H1 (cell line): ENCODE measurements around the gene ADAM21. TPM values are rescaled to one million over a fixed set of nuclear protein-coding genes. Genes with fewer than 3 reads are reported as not detected.

Experiments used
- CTCF ChIA-PET: fragments of 300-600 bp; sonication (Branson Sonifier 250); formaldehyde crosslinking; loops from one replicate; lab custom pipeline; 2021; ENCODE audit not compliant: partially characterized antibody; lab: Charles Lee
- POLR2A ChIA-PET: fragments of 300-600 bp; sonication (Branson Sonifier 250); formaldehyde crosslinking; loops from one replicate; lab custom pipeline; 2021; ENCODE audit warnings: inconsistent platforms; ENCODE audit not compliant: partially characterized antibody; lab: Charles Lee
- DNase-seq, 2 experiments: peaks; one replicate each; pipeline versions ENCODE4 v3.0.0 to v3.0.0-alpha.2; 2010 to 2022; ENCODE audit warnings: low spot score in 2 of 2, low read depth in 1 of 2, mixed read lengths in 1 of 2
- FAIRE-seq: peaks from 2 replicates; lab custom pipeline; 2011; peaks lifted over from hg19 to GRCh38; lab: Jason Lieb, UNC
- H2AFZ ChIP-seq: 2 replicates; pipeline ENCODE4 v1.8.1; 2012; ENCODE audit warnings: low read length, inconsistent platforms
- H2AK5ac ChIP-seq: 2 replicates; pipeline ENCODE4 v1.6.1; 2013; ENCODE audit warnings: low read depth, low read length
- H2BK120ac ChIP-seq: replicated peaks from 2 replicates; pipeline ENCODE3; 2013; ENCODE audit warnings: low read depth, low read length, inconsistent platforms
- H2BK12ac ChIP-seq: 2 replicates; pipeline ENCODE4 v1.6.1; 2013; ENCODE audit warnings: low read depth, low read length
- H2BK15ac ChIP-seq: 2 replicates; pipeline ENCODE4 v1.6.1; 2013; ENCODE audit warnings: low read length
- H2BK20ac ChIP-seq: 2 replicates; pipeline ENCODE4 v1.6.1; 2013; ENCODE audit warnings: low read length
- H2BK5ac ChIP-seq: 2 replicates; pipeline ENCODE4 v1.6.1; 2013; ENCODE audit warnings: low read depth, low read length
- H3K14ac ChIP-seq: 2 replicates; pipeline ENCODE4 v1.6.1; 2013; ENCODE audit warnings: inconsistent platforms; ENCODE audit not compliant: insufficient read length
- H3K18ac ChIP-seq: 2 replicates; pipeline ENCODE4 v1.6.1; 2013; ENCODE audit warnings: low read length; ENCODE audit errors: extremely low read depth
- H3K23ac ChIP-seq: 2 replicates; pipeline ENCODE4 v1.6.1; 2013; ENCODE audit warnings: inconsistent platforms; ENCODE audit not compliant: insufficient read length
- H3K23me2 ChIP-seq: 2 replicates; pipeline ENCODE4 v1.6.1; 2013; ENCODE audit warnings: low read depth, low read length
- H3K27ac ChIP-seq: 2 replicates; pipeline ENCODE4 v1.6.1; 2011; ENCODE audit warnings: low read depth, low read length, inconsistent platforms
- H3K27me3 ChIP-seq, 4 experiments: replicated peaks in 1 of 4; 1 replicate in 1 of 4; 2 replicates in 3 of 4; pipeline versions ENCODE4 v1.6.1 to v1.8.1; 2011 to 2013; ENCODE audit warnings: low read length in 3 of 4, mild to moderate bottlenecking in 3 of 4, inconsistent platforms in 2 of 4, mixed read lengths in 2 of 4, moderate library complexity in 1 of 4; ENCODE audit not compliant: control insufficient read depth in 3 of 4, insufficient read depth in 3 of 4; ENCODE audit errors: extremely low read depth in 1 of 4
- H3K36me3 ChIP-seq, 4 experiments: 2 replicates each; pipeline versions ENCODE4 v1.6.1 to v1.8.1; 2011 to 2013; ENCODE audit warnings: mild to moderate bottlenecking in 4 of 4, low read length in 3 of 4, moderate library complexity in 2 of 4, control low read depth in 1 of 4, inconsistent platforms in 1 of 4; ENCODE audit not compliant: insufficient read depth in 4 of 4, control insufficient read depth in 2 of 4
- H3K4ac ChIP-seq: replicated peaks from 2 replicates; pipeline ENCODE3; 2013; ENCODE audit warnings: low read length, low read depth, mixed read lengths, inconsistent platforms; ENCODE audit not compliant: insufficient read length
- H3K4me1 ChIP-seq, 4 experiments: replicated peaks in 1 of 4; 1 replicate in 1 of 4; 2 replicates in 3 of 4; pipeline versions ENCODE4 v1.6.1 to v1.8.1; 2011 to 2013; ENCODE audit warnings: low read length in 3 of 4, inconsistent platforms in 2 of 4, mixed read lengths in 1 of 4; ENCODE audit not compliant: insufficient read depth in 4 of 4, control insufficient read depth in 3 of 4
- H3K4me2 ChIP-seq, 2 experiments: 2 replicates each; pipeline versions ENCODE4 v1.6.1 to v1.8.1; 2011 to 2013; ENCODE audit warnings: low read depth in 2 of 2, low read length in 2 of 2, control low read depth in 1 of 2, inconsistent platforms in 1 of 2, mild to moderate bottlenecking in 1 of 2; ENCODE audit not compliant: insufficient read depth in 1 of 2
- H3K4me3 ChIP-seq, 4 experiments: fragments of 200-600, 300-600 bp in 1 of 4; sonication (generic), shearing (Covaris generic), sonication (Bioruptor Twin) in 1 of 4; 2 replicates each; pipeline versions ENCODE4 v1.5.1 to v1.8.1; 2011 to 2016; ENCODE audit warnings: low read length in 4 of 4, low read depth in 3 of 4, control low read depth in 2 of 4, inconsistent platforms in 2 of 4, mild to moderate bottlenecking in 2 of 4, mixed read lengths in 1 of 4, moderate library complexity in 1 of 4; ENCODE audit not compliant: insufficient read depth in 2 of 4; ENCODE audit errors: extremely low read depth in 1 of 4
- H3K56ac ChIP-seq: replicated peaks from 2 replicates; pipeline ENCODE3; 2013; ENCODE audit warnings: low read depth, mild to moderate bottlenecking, mixed read lengths, low read length, inconsistent platforms; ENCODE audit not compliant: insufficient read length
- H3K79me1 ChIP-seq: 2 replicates; pipeline ENCODE4 v1.6.1; 2013; ENCODE audit warnings: low read depth, low read length, control low read depth
- H3K79me2 ChIP-seq, 2 experiments: 2 replicates each; pipeline versions ENCODE4 v1.6.1 to v1.8.1; 2012 to 2013; ENCODE audit warnings: low read length in 2 of 2, mild to moderate bottlenecking in 2 of 2, inconsistent platforms in 1 of 2; ENCODE audit not compliant: insufficient read depth in 2 of 2, control insufficient read depth in 1 of 2
- H3K9ac ChIP-seq, 4 experiments: replicated peaks in 1 of 4; 1 replicate in 1 of 4; 2 replicates in 3 of 4; pipeline versions ENCODE4 v1.6.1 to v1.8.1; 2011 to 2013; ENCODE audit warnings: low read depth in 3 of 4, low read length in 3 of 4, control low read depth in 2 of 4, mild to moderate bottlenecking in 2 of 4, moderate library complexity in 2 of 4, inconsistent platforms in 1 of 4; ENCODE audit errors: extremely low read depth in 1 of 4
- H3K9me3 ChIP-seq, 2 experiments: 2 replicates each; pipeline versions ENCODE4 v1.6.1 to v1.8.1; 2012 to 2013; ENCODE audit warnings: mild to moderate bottlenecking in 2 of 2, moderate library complexity in 2 of 2, control low read depth in 1 of 2, inconsistent platforms in 1 of 2, low read depth in 1 of 2, low read length in 1 of 2, mixed read lengths in 1 of 2; ENCODE audit not compliant: insufficient read depth in 2 of 2
- H4K20me1 ChIP-seq, 2 experiments: replicated peaks in 1 of 2; 2 replicates each; pipeline versions ENCODE3 to v1.8.1; 2011 to 2013; ENCODE audit warnings: inconsistent platforms in 2 of 2, low read length in 2 of 2, mild to moderate bottlenecking in 1 of 2; ENCODE audit not compliant: insufficient read depth in 2 of 2, control insufficient read depth in 1 of 2
- H4K5ac ChIP-seq: 2 replicates; pipeline ENCODE4 v1.6.1; 2013; ENCODE audit warnings: low read length, low read depth, mixed read lengths, inconsistent platforms; ENCODE audit not compliant: insufficient read length
- H4K8ac ChIP-seq: 2 replicates; pipeline ENCODE4 v1.8.0; 2013; ENCODE audit warnings: mild to moderate bottlenecking, moderate library complexity, low read length, inconsistent platforms; ENCODE audit not compliant: insufficient read depth; ENCODE audit errors: extremely low read depth
- H4K91ac ChIP-seq: replicated peaks from 2 replicates; pipeline ENCODE3; 2013; ENCODE audit warnings: low read length, mixed read lengths, inconsistent platforms; ENCODE audit not compliant: insufficient read length
- CHD2 ChIP-seq: IDR thresholded peaks from 2 replicates; pipeline ENCODE4 v1.6.1; 2012; ENCODE audit warnings: low read length, improper control_type of control experiment
- EP300 ChIP-seq, 2 experiments: IDR thresholded peaks; 1 replicate in 1 of 2; 2 replicates in 1 of 2; pipeline ENCODE4 v1.6.1; 2011 to 2012; ENCODE audit warnings: low read depth in 2 of 2, low read length in 2 of 2, mild to moderate bottlenecking in 2 of 2, borderline replicate concordance in 1 of 2, inconsistent platforms in 1 of 2, moderate library complexity in 1 of 2
- EZH2 ChIP-seq: fragments of 200-600 bp; sonication (generic); IDR thresholded peaks from 2 replicates; pipeline ENCODE4 v1.7.1; 2012; ENCODE audit warnings: low read depth, mild to moderate bottlenecking, moderate library complexity, low read length, inconsistent platforms; ENCODE audit not compliant: severe bottlenecking
- FOSL1 ChIP-seq: IDR thresholded peaks from 2 replicates; pipeline ENCODE4 v1.6.1; 2011; ENCODE audit warnings: mild to moderate bottlenecking, low read depth, low read length, moderate library complexity; ENCODE audit not compliant: insufficient read depth
- GABPA ChIP-seq: IDR thresholded peaks from 2 replicates; pipeline ENCODE4 v1.6.1; 2011; ENCODE audit warnings: mild to moderate bottlenecking, low read length, moderate library complexity, borderline replicate concordance; ENCODE audit not compliant: insufficient read depth
- JUND ChIP-seq: IDR thresholded peaks from 2 replicates; pipeline ENCODE4 v1.6.1; 2011; ENCODE audit warnings: mild to moderate bottlenecking, improper control_type of control experiment, low read length
- KDM1A ChIP-seq: fragments of 200-600, 300-600 bp; sonication (generic); IDR thresholded peaks from 2 replicates; pipeline ENCODE4 v1.7.1; 2016; ENCODE audit warnings: mild to moderate bottlenecking, low read length, borderline replicate concordance
- KDM4A ChIP-seq: IDR thresholded peaks from one replicate; pipeline ENCODE4 v1.7.1; 2012; ENCODE audit warnings: low read depth, mild to moderate bottlenecking, moderate library complexity, low read length, inconsistent platforms; ENCODE audit not compliant: severe bottlenecking
- NANOG ChIP-seq: IDR thresholded peaks from 2 replicates; pipeline ENCODE4 v1.6.1; 2011; ENCODE audit warnings: low read length, low read depth, mild to moderate bottlenecking, inconsistent platforms; ENCODE audit not compliant: insufficient read depth, poor library complexity, severe bottlenecking
- PHF8 ChIP-seq: fragments of 200-600 bp; sonication (generic); conservative IDR thresholded peaks from 2 replicates; pipeline ENCODE4 v1.7.1; 2012; ENCODE audit warnings: low read depth, mild to moderate bottlenecking, inconsistent platforms, low read length, moderate library complexity
- SP1 ChIP-seq: IDR thresholded peaks from 2 replicates; pipeline ENCODE4 v1.6.1; 2011; ENCODE audit warnings: low read depth, low read length
- SP2 ChIP-seq: IDR thresholded peaks from 2 replicates; pipeline ENCODE4 v1.6.1; 2012; ENCODE audit warnings: mild to moderate bottlenecking, low read length, inconsistent platforms
- SP4 ChIP-seq: IDR thresholded peaks from 2 replicates; pipeline ENCODE4 v1.6.1; 2012; ENCODE audit warnings: low read length, inconsistent platforms
- TBP ChIP-seq: IDR thresholded peaks from 2 replicates; pipeline ENCODE4 v1.6.1; 2011; ENCODE audit warnings: low read depth, low read length, improper control_type of control experiment
- WGBS, 2 experiments: shearing (Covaris generic) in 1 of 2; methylation state at CpG; one replicate each; pipeline versions ENCODE4 v1.1.6 to v1.1.7; 2013 to 2015; ENCODE audit warnings: low lambda C conversion rate in 2 of 2, mixed read lengths in 2 of 2, inconsistent platforms in 1 of 2, low coverage in 1 of 2, missing lambda C conversion rate in 1 of 2; ENCODE audit not compliant: insufficient replicate concordance in 2 of 2, insufficient coverage in 1 of 2, insufficient read length in 1 of 2; ENCODE audit errors: extremely low coverage in 1 of 2, missing lambda C conversion rate in 1 of 2; 5-methylcytosine and 5-hydroxymethylcytosine counted together
- polyA plus RNA-seq, 7 experiments: library from polyadenylated mRNA; depleted of rRNA in 3 of 7; stranded (reverse) in 5 of 7; unstranded in 2 of 7; fragments of >200 nt in 5 of 7; fragments of 200-250 nt in 2 of 7; gene quantifications; 1 replicate in 5 of 7; 2 replicates in 1 of 7; 4 replicates in 1 of 7; pipeline versions ENCODE4 v1.2.1 to v1.2.3, GENCODE V29; 2011 to 2013; ENCODE audit warnings: missing spikeins in 2 of 7, mixed read lengths in 2 of 7
- total RNA-seq: library from RNA; stranded (reverse); fragmentation: NEBNext Ultra II Directional; extraction: Animal tissue kit (Norgen Biotek cat#: 25700); gene quantifications from 2 replicates; pipeline ENCODE4 v1.2.1, GENCODE V29; 2021

Gene ADAM21
- total and polyA plus RNA-seq, 2 of the 8 experiments (the other 6 are each of a cell fraction or from before 2014, with no cell fraction given): 0.09 TPM; not detected in 1

DNA sequence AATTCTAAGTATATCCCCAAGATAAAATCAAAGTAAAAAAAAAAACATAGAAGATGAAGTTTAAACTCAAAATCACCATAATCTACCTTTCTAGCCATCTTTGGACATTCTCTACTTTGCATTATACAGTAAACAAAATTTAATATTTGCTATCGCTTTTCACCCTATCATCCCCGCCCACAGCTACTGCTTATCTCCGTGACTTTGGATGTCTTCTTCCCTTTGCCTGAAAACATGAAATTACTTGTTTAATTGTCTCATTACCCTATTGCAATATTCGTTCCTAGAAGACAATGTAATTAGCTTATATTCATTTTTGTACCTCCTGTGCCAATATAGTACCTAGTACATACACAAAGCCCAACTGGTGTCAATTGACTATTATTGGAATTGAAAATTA, 44.4 kb upstream of the ADAM21 start:
- WGBS, 2 experiments: 88% methylated on average over 4 of the region's 4 CpGs; no CpG with 5 or more reads in 1 of the 2 experiments
- Histone ChIP-seq H3K79me2 (peaks cover 0 to 58% of the 10 kb centered on the region in 2 experiments; a peak in 2 of 4 replicates), H3K23ac (no peak overlapping the region), H3K36me3 (peaks cover 0 to 9% (median 0%) of the 10 kb centered on the region in 4 experiments; a peak in 1 of 8 replicates), H2BK15ac (no peak overlapping the region), H3K23me2 (no peaks in the 10 kb centered on the region), H3K14ac (no peak overlapping the region), H2BK5ac (no peak overlapping the region), H3K56ac (no peak overlapping the region), H3K4ac (no peak overlapping the region), H3K79me1 (peaks cover 2% of the 10 kb centered on the region; the same call in 1 of the 2 replicates), H2BK12ac (no peak overlapping the region), H4K8ac (no peak overlapping the region), H3K4me1 (peaks cover 1 to 4% (median 2%) of the 10 kb centered on the region in 4 experiments; a peak in 4 of 7 replicates), H4K20me1 (peaks cover 5 to 6% of the 10 kb centered on the region in 2 experiments), H2BK20ac (no peak overlapping the region), H2AFZ (no peak overlapping the region), H3K4me3 (no peak overlapping the region), H3K27me3 (no peaks in the 10 kb centered on the region), H2AK5ac (no peak overlapping the region), H3K18ac (no peak overlapping the region), H3K9ac (no peak overlapping the region), H2BK120ac (no peak overlapping the region), H4K5ac (no peak overlapping the region), H3K9me3 (no peaks in the 10 kb centered on the region), H3K4me2 (no peak overlapping the region), H4K91ac (no peak overlapping the region), H3K27ac (no peak overlapping the region)
- FAIRE-seq (no peak), DNase-seq (no peak)
- CTCF ChIA-PET: interaction anchor here (0.6 kb wide), 1 partner anchor 525 kb away, joined by 3 read pairs; no protein-coding TSS in a partner anchor
- POLR2A ChIA-PET: interaction anchor here (0.8 kb wide), 1 partner anchor 22 kb away, joined by 3 read pairs; no protein-coding TSS in a partner anchor
- TF ChIP-seq FOSL1: no peak
- TF ChIP-seq NANOG: no peak
- no peak for TF ChIP-seq EP300 (IDR thresholded peaks at IDR 0.05; ENCODE audit: borderline replicate concordance in 1 of 2, low read depth in 2 of 2, low read length in 2 of 2)
- no peak for TF ChIP-seq GABPA
- TF ChIP-seq KDM4A: no peak
- TF ChIP-seq PHF8: no peak
- TF ChIP-seq SP1: no peak
- TF ChIP-seq KDM1A: no peak
- no peak for TF ChIP-seq JUND
- TF ChIP-seq TBP: no peak
- TF ChIP-seq EZH2: no peak
- no peak for TF ChIP-seq SP2
- TF ChIP-seq SP4: no peak
- no peak for TF ChIP-seq CHD2
